ENCODE measurements around the gene HARS1.

DNA sequence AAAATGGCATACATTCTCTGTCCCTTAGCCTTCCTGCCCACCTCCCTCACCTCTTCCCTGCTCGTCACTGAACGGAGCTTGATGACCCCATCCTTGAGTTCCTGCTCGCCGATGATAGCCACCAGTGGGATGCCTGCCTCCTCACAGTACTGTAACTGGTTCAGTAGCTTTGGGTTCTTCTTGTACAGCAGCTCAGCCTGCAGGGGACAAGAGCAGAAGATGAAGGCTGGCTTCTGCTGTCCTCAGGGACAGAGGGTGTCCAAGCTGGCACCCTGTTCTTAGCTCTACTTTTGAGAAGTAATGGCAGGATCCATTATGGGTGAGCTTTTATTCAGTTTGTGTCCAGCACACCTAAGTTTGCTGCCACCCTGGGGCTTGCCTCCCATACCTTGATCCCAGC is 16.5 kb downstream of the HARS1 start:
- TF ChIP-seq, protein P1, sequence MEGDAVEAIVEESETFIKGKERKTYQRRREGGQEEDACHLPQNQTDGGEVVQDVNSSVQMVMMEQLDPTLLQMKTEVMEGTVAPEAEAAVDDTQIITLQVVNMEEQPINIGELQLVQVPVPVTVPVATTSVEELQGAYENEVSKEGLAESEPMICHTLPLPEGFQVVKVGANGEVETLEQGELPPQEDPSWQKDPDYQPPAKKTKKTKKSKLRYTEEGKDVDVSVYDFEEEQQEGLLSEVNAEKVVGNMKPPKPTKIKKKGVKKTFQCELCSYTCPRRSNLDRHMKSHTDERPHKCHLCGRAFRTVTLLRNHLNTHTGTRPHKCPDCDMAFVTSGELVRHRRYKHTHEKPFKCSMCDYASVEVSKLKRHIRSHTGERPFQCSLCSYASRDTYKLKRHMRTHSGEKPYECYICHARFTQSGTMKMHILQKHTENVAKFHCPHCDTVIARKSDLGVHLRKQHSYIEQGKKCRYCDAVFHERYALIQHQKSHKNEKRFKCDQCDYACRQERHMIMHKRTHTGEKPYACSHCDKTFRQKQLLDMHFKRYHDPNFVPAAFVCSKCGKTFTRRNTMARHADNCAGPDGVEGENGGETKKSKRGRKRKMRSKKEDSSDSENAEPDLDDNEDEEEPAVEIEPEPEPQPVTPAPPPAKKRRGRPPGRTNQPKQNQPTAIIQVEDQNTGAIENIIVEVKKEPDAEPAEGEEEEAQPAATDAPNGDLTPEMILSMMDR (IDR thresholded peaks at IDR 0.05) = no peak
- TF ChIP-seq POLR2A (IDR thresholded peaks at IDR 0.05) = no peak
